ENCODE results near the gene IL1RL1. TPM values are rescaled to one million over a fixed set of nuclear protein-coding genes. Genes with fewer than 3 reads are reported as not detected.

Gene IL1RL1
- total RNA-seq, 1 donor from 2014 or later, result not detected

DNA sequence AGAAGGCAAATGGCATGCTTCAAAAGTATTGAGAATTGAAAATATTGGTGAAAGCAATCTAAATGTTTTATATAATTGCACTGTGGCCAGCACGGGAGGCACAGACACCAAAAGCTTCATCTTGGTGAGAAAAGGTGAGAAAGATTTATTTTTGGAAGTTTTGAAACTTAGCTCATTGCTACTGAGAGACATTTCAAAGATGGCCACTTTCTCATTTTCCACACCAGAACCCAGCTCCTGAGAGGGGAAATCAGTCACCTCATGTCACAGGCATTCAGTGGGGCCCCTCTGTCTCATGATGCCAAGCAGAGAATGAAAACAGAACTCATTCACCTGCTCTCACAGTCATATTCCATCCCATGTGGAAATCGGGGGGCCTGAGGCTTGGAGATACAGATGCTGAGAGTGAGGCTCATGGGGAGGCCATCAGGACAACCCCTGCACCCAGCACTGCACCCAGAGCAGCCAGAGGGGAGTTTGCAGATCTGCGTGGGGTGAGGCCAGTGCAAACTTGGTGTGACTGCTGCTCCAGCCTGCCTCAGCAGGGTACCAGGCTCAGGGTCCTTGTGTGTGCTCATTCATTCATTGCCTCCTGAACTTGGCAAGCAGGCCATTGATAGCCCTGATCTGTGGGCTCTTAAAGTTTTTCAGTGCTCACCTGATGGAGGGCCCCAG is 75.6 kb downstream of the IL1RL1 start:
- TF ChIP-seq, protein P1, sequence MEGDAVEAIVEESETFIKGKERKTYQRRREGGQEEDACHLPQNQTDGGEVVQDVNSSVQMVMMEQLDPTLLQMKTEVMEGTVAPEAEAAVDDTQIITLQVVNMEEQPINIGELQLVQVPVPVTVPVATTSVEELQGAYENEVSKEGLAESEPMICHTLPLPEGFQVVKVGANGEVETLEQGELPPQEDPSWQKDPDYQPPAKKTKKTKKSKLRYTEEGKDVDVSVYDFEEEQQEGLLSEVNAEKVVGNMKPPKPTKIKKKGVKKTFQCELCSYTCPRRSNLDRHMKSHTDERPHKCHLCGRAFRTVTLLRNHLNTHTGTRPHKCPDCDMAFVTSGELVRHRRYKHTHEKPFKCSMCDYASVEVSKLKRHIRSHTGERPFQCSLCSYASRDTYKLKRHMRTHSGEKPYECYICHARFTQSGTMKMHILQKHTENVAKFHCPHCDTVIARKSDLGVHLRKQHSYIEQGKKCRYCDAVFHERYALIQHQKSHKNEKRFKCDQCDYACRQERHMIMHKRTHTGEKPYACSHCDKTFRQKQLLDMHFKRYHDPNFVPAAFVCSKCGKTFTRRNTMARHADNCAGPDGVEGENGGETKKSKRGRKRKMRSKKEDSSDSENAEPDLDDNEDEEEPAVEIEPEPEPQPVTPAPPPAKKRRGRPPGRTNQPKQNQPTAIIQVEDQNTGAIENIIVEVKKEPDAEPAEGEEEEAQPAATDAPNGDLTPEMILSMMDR (conservative IDR thresholded peaks at IDR 0.05), result no peak
- Mint-ChIP-seq H3K4me1 (no peaks in the 10 kb centered on the region), H3K4me3 (no peak overlapping the region), H3K36me3 (ENCODE audit: low read depth) (peaks cover 2% of the 10 kb centered on the region), H3K27me3 (ENCODE audit: low read depth) (no peaks in the 10 kb centered on the region), H3K9me3 (peaks cover 10% of the 10 kb centered on the region), H3K27ac (ENCODE audit: unreplicated experiment) (no peak overlapping the region)
- no peak for DNase-seq (ENCODE audit: low read depth, low spot score)

DNA sequence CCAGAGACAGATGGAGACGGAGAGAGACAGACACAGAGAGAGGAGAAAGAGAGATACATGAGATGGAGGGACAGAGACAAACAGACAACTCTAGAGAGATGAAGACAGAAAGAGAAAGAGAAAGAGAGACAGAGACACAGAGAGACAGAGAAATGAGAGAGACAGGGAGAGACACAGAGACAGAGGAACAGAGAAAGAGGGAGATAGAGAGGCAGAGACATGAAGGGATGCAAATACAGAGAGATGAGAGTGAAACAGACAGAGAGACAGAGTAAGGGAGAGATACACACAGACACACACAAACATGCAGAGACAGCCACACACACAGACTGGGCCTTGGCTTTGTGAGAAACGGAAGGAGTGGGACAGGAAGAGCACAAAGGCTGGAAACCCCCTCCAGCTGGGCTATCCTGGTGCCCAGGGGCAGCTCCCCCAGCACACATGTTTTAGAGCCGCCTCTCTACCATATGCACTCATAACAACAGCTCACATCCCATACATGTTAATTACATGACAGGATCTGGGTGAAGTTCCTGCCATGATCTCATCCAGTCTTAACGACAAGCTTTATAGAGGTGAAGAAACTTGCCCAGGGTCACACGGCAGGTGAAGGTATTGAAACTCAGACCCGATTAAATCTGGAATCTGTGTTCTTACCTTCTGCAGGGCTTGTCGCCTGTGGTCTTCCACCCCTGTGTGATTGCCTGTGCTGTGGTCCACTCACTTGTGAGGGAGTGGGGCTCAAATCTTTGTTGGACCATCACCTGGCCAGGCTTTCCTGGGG is 76.6 kb downstream of the IL1RL1 start:
- TF ChIP-seq, protein P1 (conservative IDR thresholded peaks at IDR 0.05), result no peak
- no peak overlapping the region for H3K4me3 Mint-ChIP-seq
- H3K36me3 Mint-ChIP-seq (ENCODE audit: low read depth), result peaks cover 2% of the 10 kb centered on the region
- no peaks in the 10 kb centered on the region for H3K4me1 Mint-ChIP-seq
- peaks cover 10% of the 10 kb centered on the region for H3K9me3 Mint-ChIP-seq
- no peak for DNase-seq (ENCODE audit: low read depth, low spot score)
- no peak overlapping the region for H3K27ac Mint-ChIP-seq (ENCODE audit: unreplicated experiment)
- H3K27me3 Mint-ChIP-seq (ENCODE audit: low read depth), result no peaks in the 10 kb centered on the region

DNA sequence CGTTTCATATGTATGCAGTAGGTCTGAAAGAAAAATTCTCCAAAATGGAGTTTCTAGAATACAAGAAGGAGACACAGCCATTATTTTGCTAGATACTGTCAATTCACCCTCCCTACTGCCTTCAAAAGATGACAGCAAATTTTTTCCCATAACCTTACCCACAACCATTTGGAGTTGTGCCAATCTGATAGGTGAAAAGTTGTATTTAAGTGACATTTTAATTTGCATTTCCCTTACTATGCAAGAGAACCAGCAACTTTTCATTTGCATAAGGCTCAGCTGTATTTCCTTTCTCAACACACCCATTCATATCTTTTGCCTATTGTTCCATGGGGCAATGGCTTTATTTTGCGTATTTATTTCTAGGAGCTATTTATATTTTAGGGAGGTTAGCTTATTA is 80.2 kb downstream of the IL1RL1 start:
- H3K4me1 Mint-ChIP-seq, result no peaks in the 10 kb centered on the region
- DNase-seq (ENCODE audit: low read depth, low spot score), result no peak
- no peaks in the 10 kb centered on the region for H3K36me3 Mint-ChIP-seq (ENCODE audit: low read depth)
- H3K27me3 Mint-ChIP-seq (ENCODE audit: low read depth), result peaks cover 3% of the 10 kb centered on the region
- H3K4me3 Mint-ChIP-seq, result no peak overlapping the region
- TF ChIP-seq, protein P1 (conservative IDR thresholded peaks at IDR 0.05), result no peak
- H3K9me3 Mint-ChIP-seq, result no peaks in the 10 kb centered on the region
- no peak overlapping the region for H3K27ac Mint-ChIP-seq (ENCODE audit: unreplicated experiment)

DNA sequence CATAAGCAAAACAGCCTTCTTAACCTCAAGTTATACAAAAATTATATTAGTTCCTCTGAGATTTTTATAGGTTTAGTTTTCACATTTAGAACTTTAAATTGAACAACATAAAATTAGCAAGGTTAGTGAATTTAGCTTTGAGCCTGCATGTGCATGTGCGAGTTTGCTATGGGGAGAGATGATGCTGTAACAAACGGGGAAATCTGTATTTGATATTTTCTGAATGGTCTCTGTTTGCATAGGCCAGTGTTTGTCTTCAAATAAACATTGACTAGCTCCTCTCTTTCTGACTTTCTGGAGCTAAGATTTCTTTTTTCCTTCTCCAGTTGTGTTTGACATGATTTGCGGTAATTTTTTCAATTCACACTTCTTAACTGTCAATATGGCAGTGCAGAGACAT is 80.7 kb downstream of the IL1RL1 start:
- no peak for DNase-seq (ENCODE audit: low read depth, low spot score)
- peaks cover 3% of the 10 kb centered on the region for H3K27me3 Mint-ChIP-seq (ENCODE audit: low read depth)
- no peaks in the 10 kb centered on the region for H3K36me3 Mint-ChIP-seq (ENCODE audit: low read depth)
- no peaks in the 10 kb centered on the region for H3K9me3 Mint-ChIP-seq
- no peaks in the 10 kb centered on the region for H3K4me1 Mint-ChIP-seq
- TF ChIP-seq, protein P1 (conservative IDR thresholded peaks at IDR 0.05), result no peak
- no peak overlapping the region for H3K4me3 Mint-ChIP-seq
- H3K27ac Mint-ChIP-seq (ENCODE audit: unreplicated experiment), result no peak overlapping the region

DNA sequence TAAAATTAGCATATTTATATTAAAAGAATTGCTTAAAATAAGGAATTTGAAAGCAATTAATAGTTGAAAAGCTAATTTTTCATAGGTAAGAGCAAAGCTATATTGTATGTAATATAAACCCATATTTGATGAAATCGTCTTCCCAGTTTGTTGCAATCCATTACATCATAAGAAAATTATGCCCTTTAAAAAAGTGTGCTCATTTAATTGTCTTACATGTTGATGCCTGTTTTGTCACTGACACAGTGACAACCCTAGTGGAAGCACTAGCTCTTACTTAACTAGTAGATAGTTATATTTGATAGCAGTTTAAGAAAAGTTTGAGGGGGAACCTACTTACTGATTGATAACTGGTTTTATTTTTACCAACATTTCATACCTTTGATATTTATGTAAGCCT is 81.6 kb downstream of the IL1RL1 start:
- no peaks in the 10 kb centered on the region for H3K4me1 Mint-ChIP-seq

More for the DNA sequence above, 81.6 kb downstream of the IL1RL1 start:
- Mint-ChIP-seq H3K27me3 (ENCODE audit: low read depth) (peaks cover 3% of the 10 kb centered on the region), H3K27ac (ENCODE audit: unreplicated experiment) (no peak overlapping the region), H3K36me3 (ENCODE audit: low read depth) (no peaks in the 10 kb centered on the region), H3K9me3 (no peaks in the 10 kb centered on the region), H3K4me3 (no peak overlapping the region)
- TF ChIP-seq, protein P1 (conservative IDR thresholded peaks at IDR 0.05), result no peak
- no peak for DNase-seq (ENCODE audit: low read depth, low spot score)
